Measurements from ENCODE around the gene MISP3.
A peak's percentile ranks its signal among the peaks of the same experiment; 100 is the strongest.
"Not testable (repeated sequence)": the region's sequence is repeated elsewhere in the genome, so short reads cannot be mapped to it uniquely, and the experiment has no call there.

MISP3 gene

DNA sequence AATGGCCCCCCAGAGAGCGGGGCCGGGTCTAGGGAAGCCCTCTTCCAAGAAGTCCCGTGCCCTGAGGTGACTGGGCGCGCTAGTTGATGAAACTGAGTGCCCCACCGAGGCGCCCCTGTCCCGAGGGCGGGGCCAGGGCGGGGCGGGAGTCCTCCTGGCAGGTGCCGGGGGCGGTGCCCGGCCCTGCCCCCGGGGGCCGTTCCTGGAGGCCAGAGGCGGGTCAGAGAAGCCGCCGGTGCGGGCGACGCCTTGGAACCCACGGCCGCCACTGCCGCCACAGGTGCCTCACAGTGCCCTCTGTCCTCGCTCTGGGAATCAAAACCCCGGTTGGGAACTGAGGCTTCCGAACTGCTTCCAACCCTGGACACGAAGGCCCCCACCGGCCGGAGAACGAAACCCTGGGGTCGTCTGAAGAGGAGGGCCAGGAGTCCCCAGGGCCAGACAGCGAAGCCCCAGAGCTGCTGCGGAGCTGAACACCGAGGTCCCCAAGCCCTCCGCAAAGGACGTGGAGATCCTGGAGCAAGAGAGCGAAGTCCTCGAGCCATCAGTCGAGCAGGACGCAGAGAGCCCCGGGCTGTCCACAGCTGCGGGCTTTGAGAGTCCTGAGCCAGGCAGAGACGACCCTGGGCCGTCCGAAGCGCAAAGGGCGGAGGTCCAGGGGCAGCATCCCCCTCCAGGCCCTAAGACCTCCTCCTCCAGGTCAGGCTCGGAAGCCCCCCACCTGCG lies at the start of gene MISP3:
Gene MISP3 (plus strand): TSS at position 252 of the 726 bp plus-strand sequence. CDS start 524 bp downstream, outside the sequence.
- H3K9me3 Mint-ChIP-seq, result no peaks in the 10 kb centered on the region
- H3K27me3 Mint-ChIP-seq (ENCODE audit: low read depth), result peaks cover 5% of the 10 kb centered on the region
- no peaks in the 10 kb centered on the region for H3K36me3 Mint-ChIP-seq (ENCODE audit: low read depth)
- peak within 1 kb of the TSS; percentile 96 for H3K4me3 Mint-ChIP-seq
- H3K27ac Mint-ChIP-seq, result peak within 1 kb of the TSS; percentile 92
- peaks cover 12% of the 10 kb centered on the region for H3K4me1 Mint-ChIP-seq (ENCODE audit: low read depth)

DNA sequence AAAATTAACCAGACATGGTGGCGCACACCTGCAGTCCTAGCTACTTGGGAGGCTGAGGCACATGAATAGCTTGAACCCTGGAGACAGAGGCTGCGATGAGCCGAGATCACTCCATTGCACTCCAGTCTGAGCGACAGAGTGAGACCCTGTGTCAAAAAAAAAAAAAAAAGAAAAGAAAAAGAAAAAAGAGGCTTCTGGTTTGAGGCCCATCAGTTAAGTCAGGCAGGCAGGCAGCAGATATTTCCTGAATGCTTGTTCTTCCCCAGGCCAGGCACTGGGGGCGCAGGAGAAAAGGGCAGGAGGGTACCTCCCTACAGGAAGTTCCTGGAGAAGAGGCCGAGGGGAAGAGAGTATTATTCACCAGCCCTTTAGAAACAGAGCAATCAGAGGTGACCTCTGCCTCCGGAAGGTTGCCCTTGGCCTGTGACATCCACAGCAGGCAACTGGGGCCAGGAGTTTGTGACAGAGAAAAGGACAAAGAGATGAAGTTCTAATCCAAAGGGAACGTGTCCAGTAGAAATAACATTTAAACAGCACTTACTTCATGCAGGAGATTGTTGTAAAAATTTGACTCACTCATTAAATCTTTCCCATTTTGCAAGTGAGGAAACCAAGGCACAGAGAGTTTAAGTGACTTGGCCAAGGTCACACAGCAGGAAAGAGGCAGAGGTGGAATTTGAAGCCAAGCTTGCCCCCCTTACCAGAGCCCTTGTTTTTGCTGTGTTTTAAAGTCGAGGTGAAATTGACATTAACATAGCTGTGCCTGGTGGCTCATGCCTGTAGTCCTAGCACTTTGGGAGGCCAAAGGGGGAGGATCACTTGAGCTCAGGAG lies 49.0 kb upstream of the MISP3 start:
- Mint-ChIP-seq H3K27ac (no peak overlapping the region), H3K36me3 (ENCODE audit: low read depth) (no peaks in the 10 kb centered on the region), H3K4me3 (no peak overlapping the region), H3K9me3 (no peaks in the 10 kb centered on the region), H3K27me3 (ENCODE audit: low read depth) (peaks cover 5% of the 10 kb centered on the region), H3K4me1 (ENCODE audit: low read depth) (peaks cover 7% of the 10 kb centered on the region)

DNA sequence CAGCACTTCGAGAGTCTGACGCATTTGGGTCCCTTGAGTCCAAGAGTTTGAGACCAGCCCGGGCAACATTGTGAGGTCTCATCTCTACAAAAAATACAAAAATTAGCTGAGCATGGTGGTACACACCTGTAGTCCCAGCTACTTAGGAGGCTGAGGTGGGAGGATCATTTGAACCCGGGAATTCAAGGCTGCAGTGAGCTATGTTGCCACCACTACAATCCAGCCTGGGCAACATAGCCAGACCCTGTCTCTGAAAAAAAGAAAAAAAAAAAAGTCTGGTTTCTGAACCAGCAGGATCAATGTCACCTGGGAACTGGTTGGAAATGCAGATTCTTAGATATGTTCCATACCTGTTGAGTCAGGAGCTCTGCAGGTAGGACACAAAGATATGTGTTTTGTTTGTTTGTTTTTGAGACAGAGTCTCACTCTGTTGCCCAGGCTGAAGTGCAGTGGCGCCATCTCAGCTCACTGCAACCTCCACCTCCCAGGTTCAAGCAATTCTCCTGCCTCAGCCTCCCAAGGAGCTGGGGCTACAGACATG lies 45.9 kb upstream of the MISP3 start:
- not testable (repeated sequence) for H3K4me3 Mint-ChIP-seq; H3K27ac Mint-ChIP-seq; H3K27me3 Mint-ChIP-seq (ENCODE audit: low read depth); H3K36me3 Mint-ChIP-seq (ENCODE audit: low read depth); H3K9me3 Mint-ChIP-seq
- peaks cover 15% of the 10 kb centered on the region for H3K4me1 Mint-ChIP-seq (ENCODE audit: low read depth)

DNA sequence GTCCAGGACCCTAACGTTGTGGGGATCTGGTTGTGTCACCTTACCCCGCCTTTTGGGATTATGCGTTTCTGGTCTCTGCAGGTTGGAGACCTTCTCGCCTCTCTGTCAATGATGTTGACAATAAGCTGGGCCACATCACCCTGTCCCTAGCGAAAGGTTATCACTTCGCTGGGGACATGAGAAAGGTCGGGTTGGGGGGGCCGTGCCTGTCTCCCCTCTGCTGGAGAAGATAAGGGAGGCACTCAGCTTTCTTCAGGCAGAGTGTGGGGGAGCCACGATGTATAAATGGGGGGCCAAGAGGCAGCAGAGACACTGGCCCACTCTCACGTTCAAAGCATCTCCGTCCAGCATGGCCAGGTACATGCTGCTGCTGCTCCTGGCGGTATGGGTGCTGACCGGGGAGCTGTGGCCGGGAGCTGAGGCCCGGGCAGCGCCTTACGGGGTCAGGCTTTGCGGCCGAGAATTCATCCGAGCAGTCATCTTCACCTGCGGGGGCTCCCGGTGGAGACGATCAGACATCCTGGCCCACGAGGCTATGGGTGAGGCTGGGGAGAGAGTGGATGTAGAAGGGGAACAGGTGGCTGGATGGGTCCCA lies 44.6 kb upstream of the MISP3 start, which contains the start of gene RLN3:
Gene RLN3 (plus strand): TSS at position 293 of the 595 bp plus-strand sequence. CDS start 57 bp downstream, at position 350.
- Mint-ChIP-seq H3K4me3 (no peak within 1 kb of the TSS), H3K27ac (no peak within 1 kb of the TSS)

DNA sequence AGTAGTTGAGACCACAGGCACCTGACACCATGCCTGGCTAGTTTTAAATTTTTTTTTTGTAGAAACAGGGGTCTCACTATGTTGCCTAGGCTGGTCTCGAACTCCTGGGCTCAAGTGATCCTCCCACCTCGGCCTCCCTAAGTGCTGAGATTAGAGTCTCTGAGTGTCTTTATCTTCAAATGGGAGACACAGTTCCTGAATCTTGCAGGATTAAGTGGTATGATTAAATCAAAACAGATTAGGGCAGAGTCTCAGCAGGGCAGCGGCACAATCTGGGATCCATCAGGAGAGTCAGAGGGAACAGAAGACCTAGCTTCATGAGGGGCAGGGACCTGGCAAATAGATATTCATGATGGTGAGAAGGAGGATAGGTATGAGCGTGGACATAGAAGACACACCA lies 43.7 kb upstream of the MISP3 start:
- peaks cover 5% of the 10 kb centered on the region for H3K27me3 Mint-ChIP-seq (ENCODE audit: low read depth)
- H3K4me3 Mint-ChIP-seq, result no peak overlapping the region
- H3K27ac Mint-ChIP-seq, result no peak overlapping the region
- H3K4me1 Mint-ChIP-seq (ENCODE audit: low read depth), result peaks cover 13% of the 10 kb centered on the region
- H3K36me3 Mint-ChIP-seq (ENCODE audit: low read depth), result peaks cover 4% of the 10 kb centered on the region
- no peaks in the 10 kb centered on the region for H3K9me3 Mint-ChIP-seq

More for the DNA sequence above, 44.6 kb upstream of the MISP3 start, which contains the start of gene RLN3:
- Mint-ChIP-seq H3K4me1 (ENCODE audit: low read depth) (peaks cover 17% of the 10 kb centered on the region), H3K27me3 (ENCODE audit: low read depth) (peaks cover 5% of the 10 kb centered on the region), H3K9me3 (no peaks in the 10 kb centered on the region), H3K36me3 (ENCODE audit: low read depth) (peaks cover 3% of the 10 kb centered on the region)

DNA sequence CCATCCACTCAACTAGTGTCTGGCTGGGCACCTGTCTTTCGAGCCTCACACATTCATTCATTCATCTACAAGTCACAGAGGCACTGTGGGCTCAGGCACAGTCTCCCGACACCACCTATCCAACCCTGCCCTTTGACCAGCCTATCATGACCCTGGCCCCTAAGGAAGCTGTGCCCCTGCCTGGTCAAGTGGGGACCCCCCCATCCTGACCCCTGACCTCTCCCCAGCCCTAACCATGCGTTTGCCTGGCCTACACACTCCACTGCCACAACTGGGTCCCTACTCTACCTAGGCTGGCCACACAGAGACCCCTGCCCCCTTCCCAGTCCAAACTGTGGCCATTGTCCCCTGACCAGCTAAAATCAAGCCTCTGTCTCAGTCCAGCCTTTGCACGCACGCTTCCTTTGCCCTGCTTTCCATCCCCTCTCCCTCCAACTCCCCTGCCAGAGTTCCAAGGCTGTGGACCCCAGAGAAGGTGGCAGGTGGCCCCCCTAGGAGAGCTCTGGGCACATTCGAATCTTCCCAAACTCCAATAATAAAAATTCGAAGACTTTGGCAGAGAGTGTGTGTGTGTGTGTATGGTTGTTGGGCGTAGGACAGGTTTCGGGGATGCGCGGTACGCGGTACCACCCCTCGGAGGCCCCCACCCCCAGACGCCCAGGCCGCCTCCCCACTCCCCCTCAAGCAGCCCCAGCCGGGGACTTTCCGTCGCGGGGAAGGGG lies 41.4 kb upstream of the MISP3 start:
- H3K4me1 Mint-ChIP-seq (ENCODE audit: low read depth), result peaks cover 14% of the 10 kb centered on the region
- peaks cover 5% of the 10 kb centered on the region for H3K27me3 Mint-ChIP-seq (ENCODE audit: low read depth)
- peaks cover 10% of the 10 kb centered on the region for H3K36me3 Mint-ChIP-seq (ENCODE audit: low read depth)
- peak overlapping the region; percentile 91 for H3K27ac Mint-ChIP-seq
- H3K4me3 Mint-ChIP-seq, result peak overlapping the region; percentile 91
- H3K9me3 Mint-ChIP-seq, result no peaks in the 10 kb centered on the region

DNA sequence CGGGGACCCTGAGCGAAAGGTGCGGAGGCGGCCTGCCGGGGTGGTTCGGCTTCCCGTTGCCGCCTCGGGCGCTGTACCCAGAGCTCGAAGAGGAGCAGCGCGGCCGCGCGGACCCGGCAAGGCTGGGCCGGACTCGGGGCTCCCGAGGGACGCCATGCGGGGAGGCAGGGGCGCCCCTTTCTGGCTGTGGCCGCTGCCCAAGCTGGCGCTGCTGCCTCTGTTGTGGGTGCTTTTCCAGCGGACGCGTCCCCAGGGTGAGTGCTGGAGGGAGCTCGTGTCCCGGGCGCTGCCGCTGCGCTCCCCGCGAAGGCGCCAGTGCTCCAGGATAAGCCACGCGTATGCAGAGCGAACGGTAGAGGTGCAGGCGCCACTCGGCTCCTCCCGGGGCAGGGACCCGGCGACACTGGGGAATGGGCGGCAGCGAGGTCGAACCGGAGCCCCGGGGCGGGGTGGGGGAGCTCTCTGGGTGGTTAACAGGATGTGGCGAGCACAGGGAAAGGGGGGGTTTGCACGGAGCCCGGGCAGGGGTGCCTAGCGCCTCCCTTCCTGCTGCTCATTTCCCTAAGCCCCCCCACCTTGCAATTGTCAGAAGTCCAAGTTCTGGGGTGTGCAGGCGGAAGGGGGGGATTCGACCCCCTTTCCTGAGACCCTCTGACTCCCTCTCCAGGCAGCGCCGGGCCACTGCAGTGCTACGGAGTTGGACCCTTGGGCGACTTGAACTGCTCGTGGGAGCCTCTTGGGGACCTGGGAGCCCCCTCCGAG lies 40.7 kb upstream of the MISP3 start, which contains the start of gene IL27RA:
Gene IL27RA (plus strand): TSS at position 44 of the 762 bp plus-strand sequence. CDS start 111 bp downstream, at position 155.
- no peaks in the 10 kb centered on the region for H3K9me3 Mint-ChIP-seq
- H3K4me1 Mint-ChIP-seq (ENCODE audit: low read depth), result peaks cover 15% of the 10 kb centered on the region
- peaks cover 12% of the 10 kb centered on the region for H3K36me3 Mint-ChIP-seq (ENCODE audit: low read depth)
- peak within 1 kb of the TSS; percentile 91 for H3K4me3 Mint-ChIP-seq
- peaks cover 5% of the 10 kb centered on the region for H3K27me3 Mint-ChIP-seq (ENCODE audit: low read depth)
- peak within 1 kb of the TSS; percentile 91 for H3K27ac Mint-ChIP-seq

DNA sequence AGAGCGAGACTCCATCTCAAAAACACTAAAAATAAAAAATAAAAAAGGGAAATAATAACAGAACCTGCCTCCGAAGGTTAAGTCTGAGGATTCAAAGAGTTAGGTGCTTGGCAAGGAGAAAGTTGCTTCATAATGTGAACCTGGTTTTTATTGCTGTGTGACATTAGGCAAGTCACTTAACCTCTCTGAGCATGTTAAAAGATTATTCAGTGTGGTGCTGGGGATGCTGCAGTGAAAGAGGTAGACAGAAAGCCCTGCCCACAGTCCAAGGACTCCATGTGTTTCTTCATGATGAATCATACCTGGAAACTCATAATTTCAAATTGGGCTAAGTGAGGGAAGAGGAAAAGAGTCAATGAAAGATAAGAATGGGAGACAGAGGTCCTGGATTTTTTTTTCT lies 38.6 kb upstream of the MISP3 start:
- H3K36me3 Mint-ChIP-seq (ENCODE audit: low read depth), result peaks cover 25% of the 10 kb centered on the region
- peaks cover 19% of the 10 kb centered on the region for H3K4me1 Mint-ChIP-seq (ENCODE audit: low read depth)
- no peaks in the 10 kb centered on the region for H3K9me3 Mint-ChIP-seq
- peak overlapping the region; percentile 56 for H3K4me3 Mint-ChIP-seq
- H3K27me3 Mint-ChIP-seq (ENCODE audit: low read depth), result no peaks in the 10 kb centered on the region
- H3K27ac Mint-ChIP-seq, result peak overlapping the region; percentile 57

DNA sequence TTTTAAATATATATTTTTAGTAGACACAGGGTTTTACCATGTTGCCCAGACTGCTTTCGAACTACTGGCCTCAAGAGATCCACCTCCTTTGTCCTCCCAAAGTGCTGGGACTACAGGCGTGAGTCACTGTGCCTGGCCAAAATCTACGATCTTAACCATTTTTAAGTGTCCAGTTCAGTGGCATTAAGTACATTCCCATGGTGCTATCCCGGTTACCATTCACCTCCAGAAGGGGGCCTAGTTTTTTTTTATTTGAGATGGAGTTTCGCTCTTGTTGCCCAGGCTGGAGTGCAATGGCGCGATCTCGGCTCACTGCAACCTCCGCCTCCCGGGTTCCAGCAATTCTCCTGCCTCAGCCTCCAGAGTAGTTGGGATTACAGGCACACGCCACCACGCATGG lies 37.4 kb upstream of the MISP3 start:
- not testable (repeated sequence) for H3K4me3 Mint-ChIP-seq; H3K27ac Mint-ChIP-seq; H3K9me3 Mint-ChIP-seq; H3K27me3 Mint-ChIP-seq (ENCODE audit: low read depth)
- peaks cover 31% of the 10 kb centered on the region for H3K36me3 Mint-ChIP-seq (ENCODE audit: low read depth)
- peaks cover 20% of the 10 kb centered on the region for H3K4me1 Mint-ChIP-seq (ENCODE audit: low read depth)

DNA sequence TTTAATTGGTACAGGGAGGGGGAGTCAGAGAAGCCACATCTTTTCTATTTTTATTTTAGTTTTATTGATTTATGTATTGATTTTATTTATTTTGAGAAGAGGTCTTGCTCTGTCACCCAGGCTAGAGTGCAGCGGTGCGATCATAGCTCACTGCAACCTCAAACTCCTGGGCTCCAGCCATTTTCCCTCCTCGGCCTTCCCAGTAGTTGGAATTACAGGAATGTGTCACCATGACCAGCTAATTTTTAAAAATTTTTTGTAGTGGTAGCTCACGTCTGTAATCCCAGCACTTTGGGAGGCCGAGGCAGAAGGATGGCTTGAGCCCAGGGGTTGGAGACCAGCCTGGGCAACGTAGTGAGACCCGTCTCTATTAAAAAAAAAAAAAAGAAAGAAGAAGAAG lies 36.9 kb upstream of the MISP3 start:
- Mint-ChIP-seq H3K27me3 (ENCODE audit: low read depth) (no peaks in the 10 kb centered on the region), H3K4me1 (ENCODE audit: low read depth) (peaks cover 20% of the 10 kb centered on the region), H3K27ac (no peak overlapping the region), H3K4me3 (no peak overlapping the region), H3K9me3 (no peaks in the 10 kb centered on the region), H3K36me3 (ENCODE audit: low read depth) (peaks cover 31% of the 10 kb centered on the region)

DNA sequence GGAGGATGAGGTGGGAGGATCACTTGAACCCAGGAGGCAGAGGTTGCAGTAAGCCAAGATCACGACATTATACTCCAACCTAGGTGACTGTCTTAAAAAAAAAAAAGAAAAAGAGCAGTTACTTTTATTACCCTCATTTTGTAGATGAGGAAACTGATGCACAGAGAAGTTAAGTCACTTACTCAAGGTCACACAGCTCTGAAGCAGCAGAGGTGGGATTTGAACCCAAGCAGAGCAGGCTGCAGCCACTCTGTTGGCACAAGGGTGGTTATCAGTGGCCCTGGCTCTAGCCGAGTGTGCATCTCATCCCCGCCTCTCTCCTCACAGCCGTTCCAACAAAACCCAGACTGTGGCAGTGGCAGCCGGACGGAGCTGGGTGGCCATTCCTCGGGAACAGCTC lies 33.4 kb upstream of the MISP3 start:
- H3K4me1 Mint-ChIP-seq (ENCODE audit: low read depth), result peaks cover 15% of the 10 kb centered on the region
- no peak overlapping the region for H3K27ac Mint-ChIP-seq

DNA sequence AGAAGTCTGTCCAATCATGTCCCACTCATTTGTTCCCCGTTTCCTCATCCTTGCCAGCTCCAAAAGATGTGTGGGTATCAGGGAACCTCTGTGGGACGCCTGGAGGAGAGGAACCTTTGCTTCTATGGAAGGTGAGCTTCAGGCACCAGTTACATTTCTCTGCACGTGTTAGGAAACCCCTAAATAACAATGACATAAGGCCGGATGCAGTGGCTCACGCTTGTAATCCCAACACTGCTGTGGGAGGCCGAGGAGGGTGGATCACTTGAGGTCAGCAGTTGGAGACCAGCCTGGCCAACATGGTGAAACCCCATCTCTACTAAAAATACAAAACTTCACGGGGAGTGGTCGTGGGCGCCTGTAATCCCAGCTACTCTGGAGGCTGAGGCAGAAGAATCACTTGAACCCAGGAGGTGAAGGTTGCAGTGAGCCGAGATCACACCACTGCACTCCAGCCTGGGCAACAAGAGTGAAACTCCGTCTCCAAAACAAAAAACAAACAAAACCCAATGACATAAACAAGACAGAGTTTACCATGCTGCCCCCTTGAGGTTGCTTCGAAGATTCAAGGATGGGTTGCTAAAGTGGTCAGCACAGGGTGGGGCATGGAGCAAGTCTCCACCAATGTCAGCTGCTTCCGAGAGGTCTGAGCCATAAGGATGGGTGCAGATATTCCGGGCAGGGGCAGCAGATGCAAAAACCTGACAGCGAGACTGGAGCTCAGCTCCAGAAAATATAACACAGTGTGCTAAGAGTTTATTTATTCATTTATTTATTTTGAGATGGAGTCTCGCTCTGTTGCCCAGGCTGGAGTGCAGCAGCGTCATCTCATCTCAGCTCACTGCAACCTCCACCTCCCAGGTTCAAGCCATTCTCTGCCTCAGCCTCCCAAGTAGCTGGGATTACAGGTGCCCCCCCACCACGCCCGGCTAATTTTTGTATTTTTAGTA lies 29.7 kb upstream of the MISP3 start:
- Mint-ChIP-seq H3K27ac (peak overlapping the region; percentile 69), H3K36me3 (ENCODE audit: low read depth) (peaks cover 38% of the 10 kb centered on the region), H3K4me1 (ENCODE audit: low read depth) (peaks cover 11% of the 10 kb centered on the region)
- H3K9me3 Mint-ChIP-seq; H3K4me3 Mint-ChIP-seq; H3K27me3 Mint-ChIP-seq (ENCODE audit: low read depth): not testable (repeated sequence)

More for the DNA sequence above, 33.4 kb upstream of the MISP3 start:
- Mint-ChIP-seq H3K36me3 (ENCODE audit: low read depth) (peaks cover 37% of the 10 kb centered on the region), H3K9me3 (no peaks in the 10 kb centered on the region), H3K4me3 (no peak overlapping the region), H3K27me3 (ENCODE audit: low read depth) (no peaks in the 10 kb centered on the region)

Measured in T-helper 1 cell treated with Interleukin-12 subunit alpha and Interleukin-12 subunit beta and Interleukin-4 antibody, amounts not matched to agents 30 μg/mL and 1 μg/mL, for 36 hours (primary cell).